Heart left ventricle (tissue), 13 donors: Measurements from ENCODE around the gene MID1.

Experiments
- CTCF ChIP-seq, 12 donors: fragments of 200-600 bp; sonication (generic) in 4 of 12; IDR thresholded peaks; one replicate each; pipeline versions ENCODE4 v1.5.0 to v1.8.0; 2018 to 2022; ENCODE audit warnings: antibody characterized with exemption in 12 of 12, mild to moderate bottlenecking in 5 of 12
- POLR2A ChIP-seq, 2 donors: fragments of 450-650 bp; IDR thresholded peaks; one replicate each; pipeline ENCODE4 v1.6.1; 2017; ENCODE audit warnings: antibody characterized with exemption in 2 of 2, mild to moderate bottlenecking in 2 of 2, moderate library complexity in 2 of 2
- donor health status: ischemic (EF 13 %, LVEDD 7.1; RV severe dilation, severe dysfunction).
- donor health status: DM: no; HTN: yes; CAD: no.
- donor health status: DM: no; HTN: no; CAD: no.
- donor health status: ischemic (EF 25% LVEDD 6.9; RV normal size, moderate dysfunction).
- donor health status: ischemic (EF 25% LVEDD 5.7; RV mildly dilated, moderate dysfunction).
- donor health status: ischemic (EF 35%, LVEDD 5.7; RV mildly dilated, moderate dysfunction).
- donor health status: nonischemic (EF 11% LVEDD 7.7; RV severe dilation, severe dysfunction).
- donor health status: DM: yes; HTN: yes; CAD: no.
- donor health status: PGD.
- donor health status: ischemic (EF 29% LVEDD 5.4; RV normal size, mild dysfunction).
- donor health status: nonischemic (EF 23%, LVEDD 6.1; RV moderate dilation, normal function).

GRCh38 chrX:10628906-10629305, 8.5 kb upstream of the MID1 start:
- TF ChIP-seq CTCF (IDR thresholded peaks at IDR 0.05) (no peak), POLR2A (IDR thresholded peaks at IDR 0.05) (no peak)
